Stomach (tissue), 9 donors: ENCODE data around the gene PLAC1. TPM values are rescaled to one million over a fixed set of nuclear protein-coding genes. Genes with fewer than 3 reads are reported as not detected.

Source experiments
- DNase-seq, 2 donors: peaks; one replicate each; pipeline versions ENCODE4 v3.0.0 to v3.0.0-alpha.2; 2013 to 2019
- H3K27ac ChIP-seq, 5 donors: fragments of 200-600 bp in 4 of 5; sonication (generic) in 4 of 5; one replicate each; pipeline ENCODE4 v1.5.1; 2013 to 2019; ENCODE audit warnings: mild to moderate bottlenecking in 1 of 5, moderate library complexity in 1 of 5
- H3K27me3 ChIP-seq, 3 donors: fragments of 200-600 bp; sonication (generic); one replicate each; pipeline ENCODE4 v1.5.1; 2017 to 2019; ENCODE audit warnings: mixed run types in 1 of 3
- H3K36me3 ChIP-seq, 4 donors: fragments of 200-600 bp; sonication (generic); 1 replicate in 3 of 4; 2 replicates in 1 of 4; pipeline ENCODE4 v1.5.1; 2016 to 2019
- H3K4me1 ChIP-seq, 4 donors: fragments of 200-600 bp; sonication (generic); one replicate each; pipeline ENCODE4 v1.5.1; 2016 to 2019
- H3K4me3 ChIP-seq, 4 donors: fragments of 200-600 bp; sonication (generic) in 3 of 4; one replicate each; pipeline ENCODE4 v1.5.1; 2016 to 2019; ENCODE audit warnings: mild to moderate bottlenecking in 1 of 4
- H3K9me3 ChIP-seq, 4 donors: fragments of 200-600 bp; sonication (generic); one replicate each; pipeline ENCODE4 v1.5.1; 2016 to 2019
- EP300 ChIP-seq: sonication (generic); formaldehyde crosslinking; IDR thresholded peaks from one replicate; pipeline ENCODE4 v1.6.1; 2017; ENCODE audit warnings: antibody characterized with exemption
- POLR2A ChIP-seq, 4 donors: fragments of 450-650 bp; IDR thresholded peaks; one replicate each; pipeline ENCODE4 v1.6.1; 2016; ENCODE audit warnings: antibody characterized with exemption in 4 of 4, control low read depth in 2 of 4, mild to moderate bottlenecking in 1 of 4, moderate library complexity in 1 of 4
- POLR2AphosphoS5 ChIP-seq, 3 donors: sonication (generic); formaldehyde crosslinking; IDR thresholded peaks; one replicate each; pipeline ENCODE4 v1.6.1; 2016; ENCODE audit warnings: antibody characterized with exemption in 3 of 3
- WGBS, 5 donors: extraction: QIAGEN DNeasy Blood & Tissue Kit in 3 of 5; methylation state at CpG; one replicate each; pipeline versions ENCODE4 v1.1.5 to v1.1.7; 2013 to 2018; 5-methylcytosine and 5-hydroxymethylcytosine counted together
- intact Hi-C: fragments of 100-400 bp; cut with DNase I; formaldehyde crosslinking; loops from one replicate; pipeline ENCODE4 v1.15.1; 2023; ENCODE audit warnings: low total_unique reads
- polyA plus RNA-seq, 3 donors: library from polyadenylated mRNA; stranded (reverse); fragments of 200-250 nt; gene quantifications; one replicate each; pipeline ENCODE4 v1.2.3, GENCODE V29; 2013
- total RNA-seq, 5 donors: library from RNA; depleted of rRNA; stranded (reverse); fragments of >200 nt; gene quantifications; one replicate each; pipeline versions ENCODE4 v1.1.0 to v1.2.3, GENCODE V29; 2014 to 2016
- TF ChIP-seq, protein P1 (sequence below), 7 experiments: fragments of 450-650 bp in 4 of 7; fragments of 200-600 bp in 3 of 7; sonication (generic) in 3 of 7; IDR thresholded peaks; one replicate each; pipeline ENCODE4 v1.5.1; 2016 to 2019; ENCODE audit warnings: antibody characterized with exemption in 7 of 7, control low read depth in 2 of 7, mild to moderate bottlenecking in 1 of 7
- donor health status: healthy with polysubstance abuse.
- donor health status: Bipolar disorder and iron deficiency.
- donor health status: healthy.

PLAC1 gene
- total and polyA plus RNA-seq, 8 donors = not detected

DNA sequence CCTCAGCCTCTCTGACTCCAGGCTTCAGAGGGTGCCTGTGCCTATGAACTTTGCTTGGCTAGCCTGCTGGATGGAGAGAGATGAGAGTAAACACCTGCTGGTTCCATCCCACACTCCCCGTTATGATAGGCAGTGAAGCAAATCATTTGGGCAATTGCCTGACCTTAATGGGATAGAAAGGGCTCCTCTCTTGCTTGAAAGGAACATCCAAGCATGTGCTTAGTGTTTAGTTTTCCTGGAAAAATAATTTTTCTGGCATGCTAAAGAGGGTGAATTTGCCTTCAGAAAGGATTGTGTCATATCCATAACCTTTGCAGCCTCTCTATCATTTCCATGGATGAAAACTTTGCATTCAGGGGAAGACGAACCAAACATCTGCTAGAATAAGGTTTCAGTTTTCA lies 10.8 kb downstream of the PLAC1 start:
- intact Hi-C loops = no loop called here
- TF ChIP-seq EP300 = no peak
- TF ChIP-seq POLR2AphosphoS5 (IDR thresholded peaks at IDR 0.05) = no peak
- no peak for TF ChIP-seq POLR2A (IDR thresholded peaks at IDR 0.05)
- TF ChIP-seq, protein P1, sequence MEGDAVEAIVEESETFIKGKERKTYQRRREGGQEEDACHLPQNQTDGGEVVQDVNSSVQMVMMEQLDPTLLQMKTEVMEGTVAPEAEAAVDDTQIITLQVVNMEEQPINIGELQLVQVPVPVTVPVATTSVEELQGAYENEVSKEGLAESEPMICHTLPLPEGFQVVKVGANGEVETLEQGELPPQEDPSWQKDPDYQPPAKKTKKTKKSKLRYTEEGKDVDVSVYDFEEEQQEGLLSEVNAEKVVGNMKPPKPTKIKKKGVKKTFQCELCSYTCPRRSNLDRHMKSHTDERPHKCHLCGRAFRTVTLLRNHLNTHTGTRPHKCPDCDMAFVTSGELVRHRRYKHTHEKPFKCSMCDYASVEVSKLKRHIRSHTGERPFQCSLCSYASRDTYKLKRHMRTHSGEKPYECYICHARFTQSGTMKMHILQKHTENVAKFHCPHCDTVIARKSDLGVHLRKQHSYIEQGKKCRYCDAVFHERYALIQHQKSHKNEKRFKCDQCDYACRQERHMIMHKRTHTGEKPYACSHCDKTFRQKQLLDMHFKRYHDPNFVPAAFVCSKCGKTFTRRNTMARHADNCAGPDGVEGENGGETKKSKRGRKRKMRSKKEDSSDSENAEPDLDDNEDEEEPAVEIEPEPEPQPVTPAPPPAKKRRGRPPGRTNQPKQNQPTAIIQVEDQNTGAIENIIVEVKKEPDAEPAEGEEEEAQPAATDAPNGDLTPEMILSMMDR (IDR thresholded peaks at IDR 0.05) = no peak
- WGBS, 5 donors = 63 to 100% (median 86%) methylated on average over 2 of the region's 2 CpGs

DNA sequence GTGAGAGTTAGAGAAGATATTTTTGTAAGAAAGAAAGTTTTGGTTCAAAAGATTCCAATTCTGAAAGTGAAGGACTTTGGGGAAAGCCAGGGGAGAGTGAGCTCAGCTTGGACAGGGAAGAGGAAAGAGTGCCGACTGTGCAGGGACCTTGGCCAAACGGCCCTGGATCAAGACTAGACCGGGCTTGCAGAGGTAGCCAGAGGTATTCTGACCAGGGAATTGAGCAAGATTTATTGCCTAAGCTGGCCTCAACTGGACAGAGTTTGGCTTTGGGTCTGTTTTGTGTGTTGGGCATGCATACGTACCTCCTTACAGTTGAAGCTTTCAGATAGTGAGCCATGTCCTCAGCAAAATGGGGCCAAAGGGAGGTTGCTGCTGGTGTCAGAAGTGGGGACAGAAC lies 11.6 kb downstream of the PLAC1 start:
- H3K9me3 ChIP-seq = no peaks in the 10 kb centered on the region
- TF ChIP-seq POLR2A (IDR thresholded peaks at IDR 0.05) = no peak
- TF ChIP-seq POLR2AphosphoS5 (IDR thresholded peaks at IDR 0.05) = no peak
- WGBS, 5 donors = 65 to 93% (median 81%) methylated on average over 4 of the region's 4 CpGs
- H3K4me1 ChIP-seq = no peaks in the 10 kb centered on the region
- H3K4me3 ChIP-seq = no peak overlapping the region
- no peak for DNase-seq
- peaks cover 0 to 5% (median 0%) of the 10 kb centered on the region in 3 donors for H3K27me3 ChIP-seq
- intact Hi-C loops = no loop called here
- H3K27ac ChIP-seq = no peak overlapping the region
- no peaks in the 10 kb centered on the region for H3K36me3 ChIP-seq

More for the DNA sequence above, 10.8 kb downstream of the PLAC1 start:
- Histone ChIP-seq H3K27me3 (peaks cover 0 to 5% (median 0%) of the 10 kb centered on the region in 3 donors), H3K36me3 (no peaks in the 10 kb centered on the region), H3K4me1 (no peaks in the 10 kb centered on the region), H3K9me3 (no peaks in the 10 kb centered on the region), H3K27ac (no peak overlapping the region), H3K4me3 (no peak overlapping the region)
- DNase-seq = no peak

DNA sequence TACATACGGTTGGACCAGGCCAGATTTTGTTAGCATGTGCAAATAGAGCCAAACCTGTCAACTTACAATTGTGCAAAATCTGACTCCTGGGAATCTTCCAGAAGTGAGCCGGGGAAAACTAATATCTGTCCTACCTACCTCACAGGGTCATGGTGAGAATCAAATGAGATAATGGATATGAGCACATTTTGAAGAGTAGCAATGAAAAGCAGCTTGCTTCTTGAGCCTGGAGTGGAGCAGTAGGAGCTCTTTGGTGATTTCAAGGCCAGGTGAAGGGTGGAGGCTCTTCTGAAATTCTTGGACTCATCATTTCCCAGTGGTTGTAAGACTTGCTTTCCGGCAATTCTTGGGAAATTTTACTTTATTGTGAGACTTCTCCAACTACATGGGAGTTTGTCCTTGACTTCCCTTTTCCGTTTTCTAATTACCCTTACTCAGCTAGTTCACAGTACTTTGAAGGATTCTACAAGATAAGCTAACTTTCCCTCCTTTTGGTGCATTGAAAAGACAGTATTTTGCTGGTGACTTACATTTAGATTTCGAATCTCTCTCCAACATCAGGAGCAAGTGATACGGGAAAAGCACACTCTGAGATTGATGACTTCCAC lies 12.2 kb downstream of the PLAC1 start:
- no peaks in the 10 kb centered on the region for H3K4me1 ChIP-seq
- H3K9me3 ChIP-seq = no peaks in the 10 kb centered on the region
- no peak overlapping the region for H3K27ac ChIP-seq
- peaks cover 0 to 5% (median 0%) of the 10 kb centered on the region in 3 donors for H3K27me3 ChIP-seq
- H3K4me3 ChIP-seq = no peak overlapping the region
- TF ChIP-seq EP300 = no peak
- TF ChIP-seq, protein P1 (IDR thresholded peaks at IDR 0.05) = no peak
- TF ChIP-seq POLR2A (IDR thresholded peaks at IDR 0.05) = no peak
- no peak for TF ChIP-seq POLR2AphosphoS5 (IDR thresholded peaks at IDR 0.05)
- intact Hi-C loops = no loop called here
- 77 to 94% (median 85%) methylated on average over 6 of the region's 6 CpGs for WGBS, 5 donors
- no peak for DNase-seq
- H3K36me3 ChIP-seq = no peaks in the 10 kb centered on the region

DNA sequence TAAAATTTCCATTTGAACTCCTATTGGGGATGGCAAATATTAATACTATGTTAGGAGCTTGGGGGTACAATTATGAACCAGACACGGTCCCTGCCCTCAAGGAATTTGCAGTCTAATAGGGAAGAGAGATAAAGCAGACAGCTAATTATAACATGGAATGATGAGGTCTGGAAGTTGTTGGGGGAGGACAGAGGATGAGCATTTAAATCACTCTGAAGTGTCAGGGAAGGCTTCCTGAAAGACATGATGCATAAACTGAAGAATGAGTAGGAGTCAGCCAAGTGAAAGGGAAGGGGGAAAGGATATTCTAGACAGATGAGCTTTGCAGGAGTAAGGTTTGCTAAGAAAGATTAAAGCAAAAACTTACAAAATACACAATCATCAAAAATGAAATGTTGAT lies 15.9 kb downstream of the PLAC1 start:
- TF ChIP-seq EP300 (no peak), POLR2AphosphoS5 (IDR thresholded peaks at IDR 0.05) (no peak), POLR2A (IDR thresholded peaks at IDR 0.05) (no peak)
- TF ChIP-seq, protein P1 (IDR thresholded peaks at IDR 0.05) = no peak
- H3K4me1 ChIP-seq = no peaks in the 10 kb centered on the region
- no peak overlapping the region for H3K27ac ChIP-seq
- no peak for DNase-seq
- no peak overlapping the region for H3K4me3 ChIP-seq
- no peaks in the 10 kb centered on the region for H3K36me3 ChIP-seq
- no peaks in the 10 kb centered on the region for H3K27me3 ChIP-seq
- H3K9me3 ChIP-seq = no peaks in the 10 kb centered on the region
- intact Hi-C loops = no loop called here
- 50 to 90% (median 78%) methylated on average over 1 of the region's 1 CpG for WGBS, 5 donors

DNA sequence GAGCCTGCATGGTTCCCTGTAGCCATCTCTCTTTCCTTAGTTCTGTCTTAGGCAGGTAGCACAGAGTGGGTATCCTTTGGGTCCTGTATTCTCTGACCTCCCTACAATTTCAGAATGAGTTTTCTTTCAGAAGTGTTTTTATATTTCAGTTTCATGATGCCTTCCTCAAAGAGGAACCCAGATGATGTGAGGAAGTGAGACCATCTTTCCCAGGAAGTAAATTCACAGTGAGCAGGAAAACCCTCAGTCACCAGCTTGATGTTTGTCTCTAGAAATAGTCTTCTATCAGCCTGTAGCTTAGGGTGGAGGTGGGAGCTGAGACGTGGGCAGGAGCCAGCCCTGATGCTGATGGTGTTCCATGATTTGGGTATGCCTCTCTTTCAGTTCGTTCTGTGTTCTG lies 16.9 kb downstream of the PLAC1 start:
- no peak overlapping the region for H3K27ac ChIP-seq
- no peaks in the 10 kb centered on the region for H3K36me3 ChIP-seq
- H3K4me3 ChIP-seq = no peak overlapping the region
- DNase-seq = no peak
- H3K9me3 ChIP-seq = no peaks in the 10 kb centered on the region
- H3K4me1 ChIP-seq = no peaks in the 10 kb centered on the region
- WGBS, 5 donors = 48 to 75% (median 63%) methylated on average over 2 of the region's 2 CpGs
- TF ChIP-seq POLR2A (IDR thresholded peaks at IDR 0.05) (no peak), EP300 (no peak)
- TF ChIP-seq, protein P1 (IDR thresholded peaks at IDR 0.05) = no peak
- intact Hi-C loops = no loop called here
- no peaks in the 10 kb centered on the region for H3K27me3 ChIP-seq
